ENCODE results near the gene OR1K1. TPM values are rescaled to one million over a fixed set of nuclear protein-coding genes. Genes with fewer than 3 reads are reported as not detected.

Gene OR1K1
- total and polyA plus RNA-seq, 9 of the 15 experiments (the other 6 are each of a cell fraction or from before 2014, with no cell fraction given): not detected

GRCh38 chr9:122822056-122822455 lies 22.1 kb downstream of the OR1K1 start:
- Histone ChIP-seq H3K27ac (ENCODE audit: extremely low read depth, low read depth, low read length) (no peak overlapping the region), H2AFZ (ENCODE audit: low read depth, low read length) (no peak overlapping the region), H3K9me1 (ENCODE audit: control insufficient read depth, insufficient read depth, low read length) (no peaks in the 10 kb centered on the region), H3K27me3 (ENCODE audit: control insufficient read depth in 2 of 2, insufficient read depth in 2 of 2, low read length in 2 of 2) (no peaks in the 10 kb centered on the region), H3K4me3 (no peak overlapping the region), H3K4me1 (replicated peaks in 1 of 2; ENCODE audit: control insufficient read depth in 2 of 2, insufficient read depth in 2 of 2, low read length in 2 of 2) (peaks cover 12 to 16% of the 10 kb centered on the region in 2 experiments; a peak in 4 of 5 replicates), H3K79me2 (ENCODE audit: control insufficient read depth, insufficient read depth, low read length) (peaks cover 28% of the 10 kb centered on the region), H3K4me2 (ENCODE audit: insufficient read depth, low read length) (no peak overlapping the region), H3K9ac (ENCODE audit: insufficient read depth in 1 of 2, low read depth in 2 of 2, low read length in 2 of 2) (0 out of 4 replicates have a peak overlapping the region, but pooled peaks of 1 of the 2 experiments have one; percentile 30), H3K9me3 (replicated peaks; ENCODE audit: control insufficient read depth, insufficient read depth, low read depth, low read length) (no peaks in the 10 kb centered on the region), H4K20me1 (replicated peaks; ENCODE audit: control insufficient read depth, insufficient read depth, low read length) (0 out of 2 replicates have a peak, but pooled peaks cover 5% of the 10 kb centered on the region), H3K36me3 (ENCODE audit: control insufficient read depth, insufficient read depth, low read length) (peaks cover 71% of the 10 kb centered on the region)
- DNase-seq (ENCODE audit: extremely low read depth in 1 of 4, low spot score in 3 of 4) (no peak), ATAC-seq (no peak; the same call in 2 of the 3 replicates), FAIRE-seq (no peak)
- in situ Hi-C loops (cut with MboI) (loop anchor here (10.0 kb wide), 1 partner anchor 523 kb away; no protein-coding TSS in a partner anchor), intact Hi-C loops (cut with micrococcal nuclease) (no loop called here)
- WGBS (ENCODE audit: insufficient coverage, low coverage, missing lambda C conversion rate): 70% methylated on average over 6 of the region's 6 CpGs
- no TSS peak for BruUV-seq (replicated peaks)
- POLR2A ChIA-PET: no interaction called here
- TF ChIP-seq POLR3A (IDR thresholded peaks at IDR 0.05; ENCODE audit: borderline replicate concordance, extremely low read depth, insufficient read depth, insufficient read length) (no peak), RAD21 (CRISPR knock-in tag; conservative IDR thresholded peaks at IDR 0.05 in 1 of 2, IDR thresholded peaks at IDR 0.05 in 1 of 2) (no peak), ZNF589 (CRISPR knock-in tag; IDR thresholded peaks at IDR 0.05; ENCODE audit: low read depth) (0 out of 2 replicates have a peak, but pooled peaks have one; percentile 5), ZNF395 (CRISPR knock-in tag; IDR thresholded peaks at IDR 0.05) (0 out of 2 replicates have a peak, but pooled peaks have one; percentile 11)
- CTCF ChIA-PET (ENCODE audit: low intra/inter-chr PET ratio): no interaction called here
